ENCODE data around the gene PSMD3. TPM values are rescaled to one million over a fixed set of nuclear protein-coding genes. Genes with fewer than 3 reads are reported as not detected.

PSMD3 gene
- total and polyA plus RNA-seq, 10 donors, result 35.6 to 70.6 (median 61.3) TPM

- intact Hi-C loops (cut with DNase I; ENCODE audit: low total_unique reads), result no loop called here
Observed at GRCh38 chr17:40026816-40027613, 46.4 kb downstream of the PSMD3 start.

GRCh38 chr17:40027614-40028012 is 47.0 kb downstream of the PSMD3 start:
- intact Hi-C loops (cut with DNase I; ENCODE audit: low total_unique reads), result no loop called here
- peaks cover 0 to 100% (median 81%) of the 10 kb centered on the region in 6 donors for H3K36me3 ChIP-seq
- TF ChIP-seq POLR2AphosphoS5 (IDR thresholded peaks at IDR 0.05) (no peak), POLR2A (IDR thresholded peaks at IDR 0.05) (no peak)
- no peak for DNase-seq
- no peak overlapping the region for H3K27ac ChIP-seq
- H3K4me3 ChIP-seq, result no peak overlapping the region
- no peaks in the 10 kb centered on the region for H3K9me3 ChIP-seq
- H3K27me3 ChIP-seq (replicated peaks in 1 of 7), result no peaks in the 10 kb centered on the region
- H3K4me1 ChIP-seq, result peaks cover 11 to 48% (median 27%) of the 10 kb centered on the region in 6 donors
- 75 to 89% (median 86%) methylated on average over 5 of the region's 5 CpGs for WGBS, 5 donors

More at GRCh38 chr17:40026816-40027613, 46.4 kb downstream of the PSMD3 start:
- TF ChIP-seq, protein P1, sequence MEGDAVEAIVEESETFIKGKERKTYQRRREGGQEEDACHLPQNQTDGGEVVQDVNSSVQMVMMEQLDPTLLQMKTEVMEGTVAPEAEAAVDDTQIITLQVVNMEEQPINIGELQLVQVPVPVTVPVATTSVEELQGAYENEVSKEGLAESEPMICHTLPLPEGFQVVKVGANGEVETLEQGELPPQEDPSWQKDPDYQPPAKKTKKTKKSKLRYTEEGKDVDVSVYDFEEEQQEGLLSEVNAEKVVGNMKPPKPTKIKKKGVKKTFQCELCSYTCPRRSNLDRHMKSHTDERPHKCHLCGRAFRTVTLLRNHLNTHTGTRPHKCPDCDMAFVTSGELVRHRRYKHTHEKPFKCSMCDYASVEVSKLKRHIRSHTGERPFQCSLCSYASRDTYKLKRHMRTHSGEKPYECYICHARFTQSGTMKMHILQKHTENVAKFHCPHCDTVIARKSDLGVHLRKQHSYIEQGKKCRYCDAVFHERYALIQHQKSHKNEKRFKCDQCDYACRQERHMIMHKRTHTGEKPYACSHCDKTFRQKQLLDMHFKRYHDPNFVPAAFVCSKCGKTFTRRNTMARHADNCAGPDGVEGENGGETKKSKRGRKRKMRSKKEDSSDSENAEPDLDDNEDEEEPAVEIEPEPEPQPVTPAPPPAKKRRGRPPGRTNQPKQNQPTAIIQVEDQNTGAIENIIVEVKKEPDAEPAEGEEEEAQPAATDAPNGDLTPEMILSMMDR (IDR thresholded peaks at IDR 0.05 in 8 of 11, conservative IDR thresholded peaks at IDR 0.05 in 3 of 11), result peak; percentile 79 to 96 (median 91)
- TF ChIP-seq POLR2AphosphoS5 (IDR thresholded peaks at IDR 0.05) (peak in 2 of 3 donors; percentile 46 to 59), POLR2A (IDR thresholded peaks at IDR 0.05) (no peak)
- H3K36me3 ChIP-seq, result peaks cover 0 to 100% (median 81%) of the 10 kb centered on the region in 6 donors
- WGBS, 5 donors, result 28 to 52% (median 45%) methylated on average over 22 to 33 of the region's 33 CpGs
- H3K4me1 ChIP-seq, result peaks cover 12 to 54% (median 30%) of the 10 kb centered on the region in 6 donors
- no peak overlapping the region for H3K27ac ChIP-seq
- no peaks in the 10 kb centered on the region for H3K27me3 ChIP-seq (replicated peaks in 1 of 7)
- peak; percentile 92 for DNase-seq
- no peak overlapping the region for H3K4me3 ChIP-seq
- H3K9me3 ChIP-seq, result no peaks in the 10 kb centered on the region

DNA sequence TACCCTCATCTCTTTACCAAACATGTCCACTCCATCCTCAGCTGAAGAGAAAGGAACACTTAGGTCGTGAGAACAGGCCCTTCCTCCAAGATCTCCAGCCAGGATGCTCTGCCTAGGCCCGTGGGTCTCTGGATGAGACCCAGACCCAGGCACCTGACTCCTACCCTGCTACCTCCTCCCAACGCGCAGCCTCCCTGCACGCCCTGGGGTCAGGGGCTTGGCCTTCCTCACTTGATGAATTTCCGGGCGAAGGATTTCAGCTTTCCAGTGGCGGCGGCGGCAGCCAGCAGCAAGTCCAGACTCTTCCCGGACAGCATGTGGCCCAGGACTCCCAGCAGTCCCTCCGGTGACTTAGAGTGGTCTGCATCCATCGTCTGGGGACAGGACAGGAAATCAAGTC is 48.0 kb downstream of the PSMD3 start:
- 87 to 94% (median 92%) methylated on average over 13 of the region's 13 CpGs for WGBS, 5 donors
- Histone ChIP-seq H3K27ac (no peak overlapping the region), H3K27me3 (replicated peaks in 1 of 7) (no peaks in the 10 kb centered on the region), H3K4me3 (no peak overlapping the region), H3K9me3 (no peaks in the 10 kb centered on the region), H3K36me3 (peaks cover 0 to 100% (median 83%) of the 10 kb centered on the region in 6 donors), H3K4me1 (peaks cover 11 to 38% (median 21%) of the 10 kb centered on the region in 6 donors)
- no peak for DNase-seq
- TF ChIP-seq, protein P1 (IDR thresholded peaks at IDR 0.05 in 8 of 11, conservative IDR thresholded peaks at IDR 0.05 in 3 of 11), result no peak
- peak in 1 of 3 donors; percentile 14 for TF ChIP-seq POLR2AphosphoS5 (IDR thresholded peaks at IDR 0.05)
- no peak for TF ChIP-seq POLR2A (IDR thresholded peaks at IDR 0.05)
- intact Hi-C loops (cut with DNase I; ENCODE audit: low total_unique reads), result no loop called here

DNA sequence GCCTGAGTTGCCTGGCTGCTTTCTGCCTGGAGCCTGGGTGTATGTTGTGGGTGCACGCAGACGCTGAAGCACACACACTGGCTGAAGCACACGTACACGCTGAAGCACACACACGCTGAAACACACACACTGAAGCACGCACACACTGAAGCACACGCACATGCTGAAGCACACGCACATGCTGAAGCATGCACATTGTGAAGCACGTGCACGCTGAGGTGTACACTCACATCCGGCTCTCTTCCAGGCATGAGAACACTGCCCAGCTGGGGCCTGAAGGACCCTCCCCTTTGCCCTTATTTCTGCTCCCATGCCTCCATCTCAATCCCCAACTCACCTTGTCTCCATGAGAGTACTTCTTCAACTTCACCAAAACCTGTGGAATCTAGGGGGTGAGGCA is 51.1 kb downstream of the PSMD3 start:
- Histone ChIP-seq H3K27ac (no peak overlapping the region), H3K4me1 (peaks cover 5 to 9% (median 6%) of the 10 kb centered on the region in 6 donors), H3K4me3 (no peak overlapping the region), H3K27me3 (replicated peaks in 1 of 7) (no peaks in the 10 kb centered on the region), H3K36me3 (peaks cover 0 to 100% (median 87%) of the 10 kb centered on the region in 6 donors), H3K9me3 (no peaks in the 10 kb centered on the region)
- intact Hi-C loops (cut with DNase I; ENCODE audit: low total_unique reads), result loop anchor here (10.0 kb wide), 1 partner anchor 133 kb away; no protein-coding TSS in a partner anchor
- no peak for DNase-seq
- TF ChIP-seq POLR2AphosphoS5 (IDR thresholded peaks at IDR 0.05), result peak in 1 of 3 donors; percentile 23
- TF ChIP-seq, protein P1 (IDR thresholded peaks at IDR 0.05 in 8 of 11, conservative IDR thresholded peaks at IDR 0.05 in 3 of 11), result no peak
- WGBS, 5 donors, result 93 to 99% (median 97%) methylated on average over 11 of the region's 11 CpGs
